GM12891 (cell line): ENCODE data around the gene EYA2.

ENCODE experiments used
- DNase-seq: peaks from one replicate; pipeline ENCODE4 v3.0.0; 2011; ENCODE audit warnings: low spot score; ENCODE audit not compliant: insufficient read length
- FAIRE-seq: peaks from 2 replicates; lab custom pipeline; 2011; peaks lifted over from hg19 to GRCh38; lab: Jason Lieb, UNC
- PAX5 ChIP-seq: IDR thresholded peaks from 2 replicates; pipeline ENCODE4 v1.6.1; 2011; ENCODE audit warnings: low read length, moderate library complexity, mild to moderate bottlenecking; ENCODE audit not compliant: insufficient read depth, severe bottlenecking
- POLR2A ChIP-seq: IDR thresholded peaks from 2 replicates; pipeline ENCODE4 v1.6.1; 2011; ENCODE audit warnings: low read depth, low read length, control low read depth
- POLR2AphosphoS5 ChIP-seq: IDR thresholded peaks from 2 replicates; pipeline ENCODE4 v1.6.1; 2011; ENCODE audit warnings: low read depth, low read length, control low read depth
- POU2F2 ChIP-seq: IDR thresholded peaks from 2 replicates; pipeline ENCODE4 v1.6.1; 2011; ENCODE audit warnings: low read depth, mild to moderate bottlenecking, control low read depth, low read length, moderate library complexity
- SPI1 ChIP-seq: IDR thresholded peaks from 2 replicates; pipeline ENCODE4 v1.6.1; 2011; ENCODE audit warnings: low read depth, low read length, control low read depth
- TAF1 ChIP-seq: IDR thresholded peaks from 2 replicates; pipeline ENCODE4 v1.6.1; 2011; ENCODE audit warnings: low read depth, low read length, control low read depth

Gene EYA2

DNA sequence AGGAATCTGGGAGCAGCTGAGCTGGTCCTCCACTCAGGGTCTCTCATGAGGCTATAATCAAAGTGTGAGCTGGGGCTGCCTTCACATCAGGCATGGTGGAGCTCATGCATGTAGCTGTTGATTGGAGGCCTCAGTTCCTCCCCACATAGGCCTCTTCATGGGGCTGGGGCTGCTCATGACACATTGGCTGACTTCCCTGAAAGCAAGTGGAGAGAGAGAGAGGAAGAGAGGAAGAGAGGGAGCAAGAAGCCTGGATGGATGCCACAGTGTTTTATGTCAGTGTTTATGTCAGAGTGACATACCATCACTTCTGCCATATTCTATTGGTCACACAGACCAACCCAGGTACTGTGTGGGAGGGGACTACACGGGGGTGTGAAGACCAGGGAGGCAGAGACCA is 43.8 kb downstream of the EYA2 start:
- TF ChIP-seq SPI1 (no peak), PAX5 (no peak), TAF1 (no peak), POLR2A (no peak), POLR2AphosphoS5 (no peak), POU2F2 (no peak)
- DNase-seq = no peak
- FAIRE-seq = no peak

DNA sequence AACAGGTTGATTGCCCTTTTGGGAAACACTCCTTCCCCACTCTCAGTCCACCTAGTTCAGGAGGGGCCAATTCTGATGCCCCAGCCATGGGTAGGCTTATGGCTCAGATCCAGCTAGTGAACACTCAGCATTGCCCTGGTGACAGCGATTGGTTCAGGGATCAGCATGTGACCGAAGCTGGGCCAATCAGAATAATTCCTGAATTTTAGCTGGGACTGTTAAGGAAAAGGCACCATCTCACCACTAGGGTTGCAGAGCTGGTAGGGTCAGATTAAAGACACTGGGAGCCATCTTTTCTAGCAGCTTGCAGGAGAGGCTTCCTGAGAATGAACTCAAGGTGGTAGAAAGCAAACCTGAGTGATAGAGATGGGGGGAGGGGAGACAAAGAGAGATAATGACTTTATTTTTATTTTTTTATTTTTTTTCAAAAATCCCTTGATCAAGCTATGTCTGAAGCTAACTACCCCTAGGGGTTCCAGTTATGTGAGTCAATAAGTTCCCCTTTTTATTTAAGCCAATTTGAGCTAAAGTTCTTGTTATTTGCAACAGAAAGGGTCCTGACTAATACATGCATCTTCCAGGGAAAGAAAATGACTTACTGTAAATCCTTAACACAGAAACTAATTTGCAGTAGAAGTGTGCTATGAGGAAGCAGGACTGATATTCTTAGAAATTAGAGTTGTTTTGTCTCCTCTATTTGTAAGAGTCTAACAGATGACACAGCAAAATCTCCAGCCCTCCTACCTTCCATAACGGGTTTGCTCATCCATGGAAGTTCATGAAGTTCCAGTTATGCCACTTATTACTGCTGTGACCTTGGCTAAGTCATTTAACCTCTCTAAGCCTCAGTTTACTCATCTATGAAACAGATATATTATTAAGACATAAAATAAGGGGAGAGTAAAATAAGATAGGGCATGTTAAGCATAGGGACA is 44.7 kb downstream of the EYA2 start:
- no peak for DNase-seq
- FAIRE-seq = no peak
- TF ChIP-seq POU2F2 = no peak
- TF ChIP-seq TAF1 = no peak
- TF ChIP-seq POLR2AphosphoS5 = no peak
- no peak for TF ChIP-seq POLR2A
- no peak for TF ChIP-seq SPI1
- TF ChIP-seq PAX5 = no peak

DNA sequence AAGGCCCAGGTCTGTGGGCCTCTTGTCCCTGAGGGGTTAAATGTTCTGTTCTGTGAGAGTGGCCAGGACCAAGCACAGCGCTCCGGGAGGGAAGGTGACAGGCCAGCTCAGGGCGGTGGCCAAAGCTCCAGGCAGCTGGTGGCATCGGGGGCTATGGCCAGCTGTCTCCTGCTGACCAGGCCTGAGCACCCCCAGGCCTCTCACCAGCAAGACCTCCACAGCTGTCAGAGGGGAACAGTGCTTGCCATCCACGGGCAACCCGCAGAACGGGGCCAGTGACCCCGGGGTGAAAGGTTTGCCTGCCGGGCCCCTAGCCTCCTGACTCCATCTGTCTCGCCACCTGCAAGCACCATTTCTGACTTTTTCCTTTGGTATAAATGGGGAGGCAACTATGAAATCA is 46.0 kb downstream of the EYA2 start:
- FAIRE-seq (no peak), DNase-seq (no peak)
- TF ChIP-seq PAX5 (no peak), POLR2A (no peak), TAF1 (no peak), SPI1 (no peak), POLR2AphosphoS5 (no peak), POU2F2 (no peak)

DNA sequence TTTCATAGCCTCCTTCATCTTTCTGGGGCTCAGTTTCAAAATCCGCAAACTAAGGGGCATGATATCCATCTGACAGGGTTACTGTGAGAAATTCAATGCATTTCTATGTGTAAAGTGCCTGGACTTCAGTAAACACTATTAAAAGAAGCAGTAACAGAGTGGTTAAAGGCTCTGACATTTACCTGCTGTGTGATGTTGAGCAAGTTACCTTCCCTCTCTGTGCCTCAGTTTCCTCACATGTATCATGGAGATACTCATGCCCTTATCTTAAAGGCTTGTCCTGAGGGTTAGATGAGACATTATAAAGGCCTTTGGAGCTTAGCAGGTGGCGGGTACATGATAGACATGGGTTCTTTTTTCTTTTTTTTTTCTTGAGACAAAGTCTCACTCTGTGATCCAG is 46.8 kb downstream of the EYA2 start:
- no peak for TF ChIP-seq PAX5
- TF ChIP-seq SPI1 = no peak
- no peak for TF ChIP-seq POLR2AphosphoS5
- no peak for TF ChIP-seq POU2F2
- TF ChIP-seq TAF1 = no peak
- no peak for TF ChIP-seq POLR2A
- DNase-seq (no peak), FAIRE-seq (no peak)

DNA sequence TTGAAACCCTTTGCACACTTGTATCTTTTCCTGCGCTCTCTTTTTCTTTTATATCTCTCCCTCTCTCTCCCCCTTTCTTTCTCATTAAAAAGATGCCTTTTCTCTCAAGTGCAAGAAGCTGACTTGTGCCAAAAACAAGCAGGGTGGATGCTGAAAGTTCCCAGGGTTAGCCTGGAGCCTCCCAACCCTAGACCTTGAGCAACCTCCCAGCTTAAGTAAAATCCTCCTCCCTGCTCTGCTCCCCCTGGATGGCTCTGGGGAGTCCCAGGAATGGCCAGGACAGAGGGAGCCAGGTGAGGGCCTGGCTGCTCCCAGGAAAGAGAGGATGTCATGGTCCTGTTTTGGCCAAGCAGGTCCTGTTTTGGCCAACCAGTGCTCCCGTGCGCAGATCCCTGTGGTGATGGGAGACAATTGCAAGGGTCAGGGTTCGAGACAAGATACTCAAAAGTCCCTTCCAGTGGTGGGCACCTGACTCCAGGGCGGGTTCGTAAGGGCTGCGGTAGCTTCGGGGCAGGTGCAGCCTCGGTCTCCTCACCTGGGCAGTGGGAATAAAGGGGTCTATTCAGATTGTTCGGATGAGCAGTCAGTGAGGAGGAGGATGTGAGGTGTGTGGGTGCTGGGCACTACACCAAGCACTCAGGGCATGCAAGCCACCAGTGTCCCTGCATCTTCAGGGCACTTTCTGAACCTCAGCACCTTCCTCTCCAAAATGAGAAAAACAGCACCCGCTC is 49.4 kb downstream of the EYA2 start:
- FAIRE-seq (no peak), DNase-seq (no peak)
- TF ChIP-seq PAX5 (no peak), SPI1 (no peak), POLR2AphosphoS5 (no peak), POU2F2 (no peak), POLR2A (no peak), TAF1 (no peak)

DNA sequence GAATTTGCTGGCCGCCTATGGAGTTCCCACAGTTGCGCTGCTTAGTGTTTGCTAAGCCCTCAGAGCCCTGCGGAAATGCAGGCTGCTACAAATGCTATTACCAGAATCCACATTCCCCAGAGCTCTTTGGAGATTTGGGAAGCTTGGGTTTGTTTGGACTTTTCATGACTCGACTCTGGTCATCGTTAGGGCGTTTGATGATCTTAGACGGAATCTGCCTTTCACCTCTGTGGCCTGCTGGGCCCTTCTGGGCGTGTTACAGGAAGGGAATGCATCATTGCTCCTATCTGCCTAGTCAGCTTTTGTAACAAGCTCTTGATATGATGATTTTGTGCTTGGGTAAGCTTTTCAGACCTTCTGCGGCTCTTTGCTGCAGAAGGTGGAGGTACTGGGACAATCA is 50.8 kb downstream of the EYA2 start:
- DNase-seq (no peak), FAIRE-seq (no peak)
- TF ChIP-seq SPI1 = no peak
- no peak for TF ChIP-seq POLR2AphosphoS5
- TF ChIP-seq PAX5 = no peak
- no peak for TF ChIP-seq POU2F2
- TF ChIP-seq TAF1 = no peak
- no peak for TF ChIP-seq POLR2A

DNA sequence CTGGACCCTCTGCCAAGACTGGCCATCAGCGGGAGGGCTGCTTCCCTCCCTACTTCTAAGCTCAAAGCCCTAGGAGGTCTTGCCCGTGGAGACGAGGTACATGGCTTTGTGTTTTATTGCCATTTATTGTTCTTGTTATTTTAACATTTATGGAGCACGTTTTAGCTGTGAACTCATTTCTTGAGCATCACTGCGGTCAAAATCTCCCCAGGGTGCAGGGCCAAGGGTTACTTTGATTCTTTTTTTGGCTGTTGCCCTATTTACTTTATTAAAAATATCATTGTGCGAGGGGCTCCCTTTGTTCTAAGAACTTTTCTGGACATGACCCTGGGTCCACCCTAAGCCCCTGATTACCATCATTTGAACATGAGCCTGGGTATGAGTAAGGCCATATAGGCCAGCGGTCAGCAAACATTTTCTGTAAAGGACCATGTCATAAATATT is 51.6 kb downstream of the EYA2 start:
- FAIRE-seq (no peak), DNase-seq (no peak)
- TF ChIP-seq PAX5 (no peak), POLR2AphosphoS5 (no peak), SPI1 (no peak), TAF1 (no peak), POU2F2 (no peak), POLR2A (no peak)

DNA sequence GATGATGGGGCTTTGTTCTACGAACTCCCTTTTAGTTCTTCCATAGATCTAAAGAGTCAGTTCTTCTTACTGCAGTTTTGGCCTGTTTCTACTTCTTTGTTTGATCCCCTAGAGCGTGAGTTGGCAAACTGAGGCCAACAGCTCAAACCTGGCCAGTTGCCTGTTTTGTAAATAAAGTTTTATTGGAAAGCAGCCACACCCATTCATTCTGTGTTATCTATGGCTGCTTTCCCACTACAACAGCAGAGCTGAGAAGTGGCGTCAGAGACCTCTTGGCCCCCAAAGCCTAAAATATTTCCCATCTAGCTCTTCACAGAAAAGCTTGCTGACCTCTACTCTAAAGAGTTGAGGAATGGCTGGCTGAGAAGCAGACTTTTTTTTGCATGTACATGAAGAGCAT is 52.2 kb downstream of the EYA2 start:
- no peak for TF ChIP-seq TAF1
- TF ChIP-seq PAX5 = no peak
- TF ChIP-seq POU2F2 = no peak
- TF ChIP-seq POLR2A = no peak
- no peak for TF ChIP-seq POLR2AphosphoS5
- no peak for TF ChIP-seq SPI1
- DNase-seq = no peak
- FAIRE-seq = no peak

DNA sequence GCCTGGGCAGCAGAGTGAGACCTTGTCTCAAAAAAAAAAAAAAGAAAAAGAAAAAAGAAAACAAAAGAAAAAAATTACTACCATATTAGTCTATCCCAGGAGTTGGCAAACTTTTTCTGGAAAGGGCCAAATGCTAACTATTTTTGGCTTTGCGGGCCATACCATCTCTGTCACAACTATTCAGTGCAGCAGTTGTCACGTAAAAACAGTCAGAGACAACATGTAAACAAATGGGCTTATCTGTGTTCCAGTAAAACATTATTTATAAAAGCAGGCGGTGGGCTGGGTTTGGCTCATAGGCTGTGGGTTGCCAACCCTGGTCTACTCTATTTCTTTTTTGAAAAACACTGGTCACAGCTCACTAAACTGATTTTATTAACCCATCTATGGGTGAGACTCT is 53.4 kb downstream of the EYA2 start:
- TF ChIP-seq PAX5 (no peak), TAF1 (no peak), POU2F2 (no peak), SPI1 (no peak), POLR2AphosphoS5 (no peak), POLR2A (no peak)
- FAIRE-seq = no peak
- no peak for DNase-seq
